Muscle layer of duodenum (tissue), 2 donors: ENCODE measurements around the gene FAM83F.

Experiments
- H3K27ac ChIP-seq: one replicate; pipeline ENCODE4 v1.7.0; 2013; ENCODE audit warnings: mild to moderate bottlenecking, low read length
- H3K27me3 ChIP-seq: one replicate; pipeline ENCODE4 v1.7.0; 2013; ENCODE audit warnings: low read depth, mild to moderate bottlenecking, control low read depth, low read length
- H3K36me3 ChIP-seq, 2 donors: one replicate each; pipeline ENCODE4 v1.7.0; 2013; ENCODE audit warnings: low read length in 2 of 2, control low read depth in 1 of 2, mild to moderate bottlenecking in 1 of 2; ENCODE audit not compliant: insufficient read depth in 2 of 2, control insufficient read depth in 1 of 2
- H3K4me1 ChIP-seq, 2 donors: one replicate each; pipeline ENCODE4 v1.7.0; 2013; ENCODE audit warnings: low read length in 2 of 2, mild to moderate bottlenecking in 2 of 2, control low read depth in 1 of 2, moderate library complexity in 1 of 2; ENCODE audit not compliant: insufficient read depth in 2 of 2, control insufficient read depth in 1 of 2
- H3K4me3 ChIP-seq, 2 donors: one replicate each; pipeline ENCODE4 v1.7.0; 2013; ENCODE audit warnings: low read length in 2 of 2, low read depth in 1 of 2, mild to moderate bottlenecking in 1 of 2
- H3K9me3 ChIP-seq, 2 donors: one replicate each; pipeline ENCODE4 v1.7.0; 2013; ENCODE audit warnings: low read length in 2 of 2, control low read depth in 1 of 2, mild to moderate bottlenecking in 1 of 2; ENCODE audit not compliant: control insufficient read depth in 1 of 2
- donor health status: healthy.

Gene FAM83F

DNA sequence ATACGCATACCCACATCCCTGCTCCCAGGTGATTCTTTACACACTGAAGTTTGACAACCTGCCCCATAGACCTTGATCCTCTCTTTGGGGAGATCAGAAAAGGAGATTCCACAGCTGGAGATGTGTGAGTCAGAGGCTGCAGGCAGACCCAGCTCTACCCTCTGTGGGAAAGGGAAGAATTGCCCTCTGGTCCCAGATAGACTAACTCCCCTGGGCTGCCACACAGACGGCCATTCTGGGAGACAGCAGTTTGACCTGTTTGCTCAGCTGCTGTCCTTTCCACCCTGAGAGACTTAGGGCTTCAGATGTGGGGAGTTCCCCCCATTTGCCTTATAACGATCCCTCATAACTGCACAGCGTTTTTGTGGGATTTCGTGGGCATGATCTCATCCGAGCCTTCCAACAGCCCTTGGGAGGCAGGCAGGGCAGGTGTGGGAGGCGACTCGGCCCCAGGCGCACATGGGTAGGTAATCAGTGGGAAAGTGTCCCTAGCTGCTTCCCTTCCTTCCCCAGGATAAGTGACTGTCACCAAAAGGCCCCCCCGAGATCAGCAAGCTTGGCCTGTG, 14.1 kb downstream of the FAM83F start:
- no peaks in the 10 kb centered on the region for H3K36me3 ChIP-seq
- no peak overlapping the region for H3K4me3 ChIP-seq
- H3K27ac ChIP-seq = no peak overlapping the region
- no peaks in the 10 kb centered on the region for H3K9me3 ChIP-seq
- H3K4me1 ChIP-seq = no peaks in the 10 kb centered on the region
- H3K27me3 ChIP-seq = no peaks in the 10 kb centered on the region

DNA sequence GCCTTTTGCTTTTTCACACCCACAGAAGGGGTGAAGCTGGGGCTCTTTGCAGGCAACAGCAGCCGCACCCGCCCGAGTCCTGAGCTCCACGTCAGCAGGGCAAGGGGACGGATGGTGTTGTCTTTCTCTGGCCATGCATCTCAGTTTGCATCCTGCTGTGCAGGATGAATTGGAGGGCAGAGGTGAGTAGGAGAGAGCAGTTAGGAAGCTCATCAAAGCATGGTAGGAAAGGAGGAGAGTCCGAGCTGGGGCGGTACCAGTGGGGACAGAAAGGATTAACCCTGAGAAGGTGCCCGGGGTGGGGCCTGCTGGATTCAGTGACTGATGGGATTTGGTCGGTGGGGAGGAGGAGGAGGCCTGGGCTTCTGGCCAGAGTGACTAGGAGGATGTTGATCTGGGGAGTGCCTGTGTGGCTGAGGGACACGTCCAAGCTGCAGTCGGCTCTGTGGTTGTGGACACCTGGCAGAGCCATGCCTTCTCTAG, 14.6 kb downstream of the FAM83F start:
- H3K27me3 ChIP-seq = no peaks in the 10 kb centered on the region
- no peaks in the 10 kb centered on the region for H3K9me3 ChIP-seq
- H3K4me3 ChIP-seq = no peak overlapping the region
- no peaks in the 10 kb centered on the region for H3K4me1 ChIP-seq
- H3K36me3 ChIP-seq = no peaks in the 10 kb centered on the region
- no peak overlapping the region for H3K27ac ChIP-seq

DNA sequence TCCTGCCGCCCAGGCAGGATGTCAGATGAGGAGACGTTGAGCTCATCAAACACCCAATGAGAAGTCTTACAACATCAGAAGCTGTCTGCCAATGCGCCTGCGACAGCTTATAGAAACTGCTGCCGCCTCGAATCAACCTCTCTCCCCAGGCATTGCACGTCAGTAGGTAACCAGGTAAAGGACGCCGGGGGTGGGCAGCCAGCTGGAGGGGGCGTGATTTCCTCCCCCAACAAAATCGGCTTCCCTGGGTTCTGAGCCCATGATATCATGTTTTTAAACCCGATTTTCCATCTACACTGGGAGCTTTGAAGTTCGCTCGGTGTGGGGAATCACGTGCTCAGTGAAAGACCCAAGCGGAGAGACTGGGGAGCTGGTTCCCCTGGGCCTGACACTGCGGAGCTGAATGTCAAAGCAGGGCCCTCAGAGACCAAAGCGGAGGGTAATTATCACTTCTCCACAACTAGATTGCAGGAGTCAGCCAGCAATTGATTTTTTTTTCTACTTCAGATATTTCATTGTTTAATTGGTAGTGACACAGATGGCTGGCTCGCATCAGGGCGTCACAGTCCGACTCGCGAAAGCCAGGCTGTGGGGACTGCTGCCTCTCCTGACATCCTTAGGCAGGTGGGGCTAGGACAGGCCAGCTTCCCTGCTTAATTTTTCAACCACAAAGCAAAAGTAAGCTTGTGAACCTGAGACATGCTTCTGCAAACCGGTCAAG, 15.4 kb downstream of the FAM83F start:
- Histone ChIP-seq H3K27ac (no peak overlapping the region), H3K4me3 (no peak overlapping the region), H3K9me3 (no peaks in the 10 kb centered on the region), H3K36me3 (no peaks in the 10 kb centered on the region), H3K4me1 (no peaks in the 10 kb centered on the region), H3K27me3 (no peaks in the 10 kb centered on the region)

DNA sequence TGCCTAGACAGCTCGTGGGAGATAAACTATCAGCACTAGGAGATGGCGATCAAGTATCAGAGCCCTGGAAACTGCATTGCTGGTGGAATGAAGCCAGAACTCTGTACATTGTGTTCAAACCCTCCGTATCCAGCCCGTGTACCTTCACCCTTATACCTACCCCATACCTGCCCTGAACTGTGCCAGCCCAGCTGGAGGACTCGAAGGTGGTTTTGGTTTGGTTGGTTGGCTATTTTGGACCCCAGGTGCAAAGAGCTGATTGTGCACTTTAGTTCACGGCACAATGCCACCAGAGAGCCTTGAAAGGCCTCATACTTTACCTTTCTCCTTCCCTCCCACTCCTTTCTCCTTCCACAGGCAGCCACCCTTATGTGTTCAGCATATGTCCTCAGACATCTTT, 16.0 kb downstream of the FAM83F start:
- H3K9me3 ChIP-seq = no peaks in the 10 kb centered on the region
- H3K36me3 ChIP-seq = no peaks in the 10 kb centered on the region
- H3K27ac ChIP-seq = no peak overlapping the region
- no peak overlapping the region for H3K4me3 ChIP-seq
- no peaks in the 10 kb centered on the region for H3K27me3 ChIP-seq
- H3K4me1 ChIP-seq = no peaks in the 10 kb centered on the region

DNA sequence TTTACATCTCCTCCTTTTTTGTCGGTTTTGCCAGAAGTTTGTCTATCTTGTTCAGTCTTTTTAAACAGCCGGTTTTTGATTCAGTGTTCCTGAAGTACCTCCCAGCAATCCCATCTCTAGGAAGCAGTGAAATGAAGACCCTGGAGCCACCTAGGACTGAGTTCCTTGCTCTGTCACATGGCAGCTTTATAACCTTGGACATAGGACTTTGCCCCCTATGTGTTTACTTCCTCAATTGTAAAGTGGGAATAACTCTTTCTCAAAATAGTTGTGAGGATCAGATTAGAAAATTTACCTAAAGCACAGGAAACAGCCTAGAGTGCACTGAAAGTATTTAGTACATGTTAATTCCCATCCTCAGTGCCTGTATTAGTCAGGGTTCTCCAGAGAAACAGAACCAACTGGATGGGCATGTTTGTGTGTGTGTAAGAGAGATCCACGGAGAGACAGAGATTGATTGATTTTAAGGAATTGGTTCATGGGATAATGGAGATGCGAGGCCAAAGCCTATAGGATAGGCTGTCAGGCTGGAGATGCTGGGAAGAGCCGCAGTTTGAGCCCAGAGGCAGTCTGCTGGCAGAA, 20.0 kb downstream of the FAM83F start:
- H3K27ac ChIP-seq = no peak overlapping the region
- H3K27me3 ChIP-seq = no peaks in the 10 kb centered on the region
- no peaks in the 10 kb centered on the region for H3K9me3 ChIP-seq
- no peak overlapping the region for H3K4me3 ChIP-seq
- no peaks in the 10 kb centered on the region for H3K4me1 ChIP-seq
- H3K36me3 ChIP-seq = no peaks in the 10 kb centered on the region

DNA sequence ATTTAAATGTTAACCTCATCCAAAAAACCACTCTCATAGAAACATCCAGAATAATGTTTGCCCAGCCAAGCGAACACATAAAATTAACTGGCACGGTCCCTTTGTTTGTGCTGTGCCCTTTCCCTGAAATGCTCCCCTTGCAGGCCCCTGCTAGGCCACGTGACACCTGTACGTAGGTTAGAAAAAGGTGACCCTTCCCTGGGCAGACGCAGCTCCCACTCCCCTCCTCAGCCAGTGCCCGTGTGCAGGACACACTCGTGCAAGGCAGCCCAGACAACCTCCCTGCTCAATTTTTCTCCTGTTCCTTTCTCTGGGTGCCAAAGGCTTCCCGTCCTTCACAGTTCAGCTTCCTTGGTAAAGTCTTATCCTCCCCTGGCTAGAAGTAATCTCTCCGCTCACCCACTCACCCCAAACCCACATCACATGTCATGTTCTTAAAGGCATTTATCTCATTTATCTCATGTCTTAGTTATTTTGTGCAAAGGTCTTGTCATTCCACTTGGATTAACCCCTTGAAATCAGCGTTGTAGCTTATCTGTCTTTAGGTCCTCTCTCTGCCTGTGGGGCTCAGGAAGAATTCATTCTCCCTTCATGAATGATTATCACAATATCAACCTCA, 20.7 kb downstream of the FAM83F start:
- Histone ChIP-seq H3K36me3 (no peaks in the 10 kb centered on the region), H3K9me3 (no peaks in the 10 kb centered on the region), H3K27me3 (no peaks in the 10 kb centered on the region), H3K4me3 (no peak overlapping the region), H3K27ac (no peak overlapping the region), H3K4me1 (no peaks in the 10 kb centered on the region)

DNA sequence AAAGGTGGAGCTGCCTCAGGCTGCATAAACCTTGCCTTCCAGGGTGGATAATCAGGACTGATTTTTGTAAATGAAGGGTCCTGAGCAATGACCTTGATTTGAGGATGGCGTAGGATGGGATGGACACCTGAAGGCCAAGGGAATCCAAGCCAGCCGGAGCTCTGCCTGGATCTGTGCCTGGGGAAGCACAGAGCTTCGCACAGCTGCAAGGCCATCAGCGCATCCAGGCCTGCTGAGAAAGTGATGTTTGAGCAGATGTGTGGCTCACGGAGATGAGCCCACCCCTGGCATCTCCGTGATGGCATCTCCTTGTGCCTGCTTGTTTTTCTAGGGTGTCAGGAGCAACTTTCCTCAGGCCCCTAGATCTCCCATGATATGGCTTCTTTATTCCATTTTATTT, 23.3 kb downstream of the FAM83F start:
- Histone ChIP-seq H3K4me3 (no peak overlapping the region), H3K27ac (no peak overlapping the region), H3K4me1 (no peaks in the 10 kb centered on the region), H3K36me3 (no peaks in the 10 kb centered on the region), H3K27me3 (no peaks in the 10 kb centered on the region), H3K9me3 (no peaks in the 10 kb centered on the region)

DNA sequence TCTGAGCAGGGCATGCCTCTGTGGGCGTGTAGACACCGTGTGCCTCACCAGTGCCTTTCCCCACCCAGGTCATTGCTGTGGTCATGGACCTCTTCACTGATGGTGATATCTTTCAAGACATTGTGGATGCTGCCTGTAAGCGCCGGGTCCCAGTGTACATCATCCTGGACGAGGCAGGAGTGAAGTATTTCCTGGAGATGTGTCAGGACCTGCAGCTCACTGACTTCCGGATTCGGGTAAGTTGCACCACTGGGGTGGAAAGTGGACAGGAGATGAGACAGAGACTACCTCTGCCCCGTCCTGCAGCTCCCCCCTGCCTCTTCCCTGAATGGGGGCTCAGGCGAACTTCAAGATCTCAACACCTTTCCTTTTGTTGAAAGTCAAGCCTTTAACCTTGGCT, 24.3 kb downstream of the FAM83F start:
- no peak overlapping the region for H3K27ac ChIP-seq
- H3K27me3 ChIP-seq = no peaks in the 10 kb centered on the region
- no peak overlapping the region for H3K4me3 ChIP-seq
- H3K36me3 ChIP-seq = no peaks in the 10 kb centered on the region
- no peaks in the 10 kb centered on the region for H3K9me3 ChIP-seq
- no peaks in the 10 kb centered on the region for H3K4me1 ChIP-seq

DNA sequence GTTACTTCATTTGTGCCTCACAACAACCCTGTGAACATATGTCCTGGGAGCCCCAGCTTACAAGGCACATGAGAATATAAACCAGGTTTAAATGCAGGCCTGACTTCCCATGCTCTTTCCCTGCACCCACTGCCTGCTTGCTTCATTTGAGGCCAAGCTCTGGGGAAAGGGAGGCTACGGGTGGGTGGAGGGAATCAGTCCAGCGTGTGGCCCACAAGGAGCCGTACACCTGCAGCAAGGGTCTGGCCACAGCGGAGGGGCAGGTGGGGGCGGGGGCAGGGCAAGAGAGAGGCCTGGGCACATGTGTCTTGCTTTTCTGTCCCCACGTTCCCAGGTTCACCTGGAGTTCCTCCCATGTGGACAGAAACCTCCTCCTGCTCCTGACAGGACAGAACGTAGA, 26.2 kb downstream of the FAM83F start:
- Histone ChIP-seq H3K27ac (no peak overlapping the region), H3K9me3 (no peaks in the 10 kb centered on the region), H3K36me3 (no peaks in the 10 kb centered on the region), H3K4me3 (no peak overlapping the region), H3K4me1 (no peaks in the 10 kb centered on the region), H3K27me3 (no peaks in the 10 kb centered on the region)

DNA sequence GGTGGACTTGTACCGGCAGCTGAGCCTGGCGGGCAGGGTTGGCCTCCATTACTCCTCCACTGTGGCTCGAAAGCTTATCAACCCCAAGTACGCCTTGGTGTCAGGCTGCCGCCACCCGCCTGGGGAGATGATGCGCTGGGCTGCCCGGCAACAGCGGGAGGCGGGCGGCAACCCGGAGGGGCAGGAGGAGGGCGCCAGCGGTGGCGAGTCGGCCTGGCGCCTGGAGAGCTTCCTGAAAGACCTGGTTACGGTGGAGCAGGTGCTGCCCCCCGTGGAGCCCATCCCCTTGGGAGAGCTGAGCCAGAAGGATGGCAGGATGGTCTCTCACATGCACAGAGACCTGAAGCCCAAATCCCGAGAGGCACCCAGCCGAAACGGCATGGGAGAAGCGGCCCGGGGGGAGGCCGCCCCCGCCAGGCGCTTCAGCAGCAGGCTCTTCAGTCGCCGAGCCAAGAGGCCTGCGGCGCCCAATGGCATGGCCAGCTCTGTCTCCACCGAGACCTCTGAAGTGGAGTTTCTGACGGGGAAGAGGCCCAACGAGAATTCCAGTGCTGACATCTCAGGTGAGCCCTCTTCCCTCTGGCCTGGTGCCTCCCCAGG, 26.7 kb downstream of the FAM83F start:
- Histone ChIP-seq H3K4me3 (no peak overlapping the region), H3K9me3 (no peaks in the 10 kb centered on the region), H3K4me1 (no peaks in the 10 kb centered on the region), H3K36me3 (no peaks in the 10 kb centered on the region), H3K27ac (no peak overlapping the region), H3K27me3 (no peaks in the 10 kb centered on the region)

DNA sequence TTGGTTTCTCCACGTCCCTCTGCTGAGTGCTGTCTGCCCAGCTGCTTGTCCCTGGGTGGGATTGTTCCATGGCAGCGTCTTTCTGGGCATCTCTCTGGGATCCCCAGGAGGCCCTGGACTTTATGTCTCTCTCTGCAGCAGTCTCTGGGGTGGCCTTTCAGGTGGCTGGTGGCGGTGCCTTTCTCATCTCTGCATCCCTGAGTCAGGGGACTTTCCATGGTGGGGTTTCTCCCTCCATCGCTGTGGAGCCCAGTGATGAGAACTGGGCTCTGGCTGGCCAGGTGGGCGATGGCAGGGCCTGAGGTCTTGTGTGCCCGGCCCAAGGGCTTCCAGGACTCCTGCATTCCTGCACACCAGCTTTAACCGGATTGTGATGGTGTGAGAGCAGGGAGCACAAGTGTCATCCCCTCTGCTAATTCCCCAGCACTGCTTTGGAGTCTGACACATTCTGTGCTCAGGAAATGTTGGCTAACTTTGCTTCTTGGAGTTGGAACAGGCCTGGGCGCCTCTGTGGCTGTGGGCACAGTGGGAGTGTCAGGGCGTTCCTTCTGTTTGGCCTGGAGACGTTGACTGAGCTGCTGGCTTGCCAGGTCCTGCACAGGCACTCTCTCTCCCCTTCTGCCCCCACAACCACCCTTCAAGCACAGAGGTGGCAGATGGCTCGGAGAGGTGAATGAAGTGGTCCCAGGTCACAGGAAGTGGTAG, 27.9 kb downstream of the FAM83F start:
- Histone ChIP-seq H3K4me1 (no peaks in the 10 kb centered on the region), H3K36me3 (no peaks in the 10 kb centered on the region), H3K27ac (no peak overlapping the region), H3K9me3 (no peaks in the 10 kb centered on the region), H3K4me3 (no peak overlapping the region), H3K27me3 (no peaks in the 10 kb centered on the region)
